ENCODE measurements around the gene EVPL.
"Not testable (repeated sequence)": the region's sequence is repeated elsewhere in the genome, so short reads cannot be mapped to it uniquely, and the experiment has no call there.

The EVPL gene

GRCh38 chr17:76027159-76027839 is at the start of gene EVPL:
Gene EVPL, minus strand, starts transcription at chr17:76027306. Its CDS starts 108 bp downstream, at chr17:76027198.
- DNase-seq = no peak

- DNase-seq = no peak
Observed at GRCh38 chr17:76076146-76076764, 49.1 kb upstream of the EVPL start.

GRCh38 chr17:76075364-76076145 is 48.4 kb upstream of the EVPL start:
- DNase-seq = no peak

- DNase-seq = no peak
Observed at GRCh38 chr17:76074390-76075363, 47.6 kb upstream of the EVPL start, which contains the start of gene GALR2. Gene GALR2, plus strand, starts transcription at chr17:76074781. Its CDS starts 103 bp downstream, at chr17:76074884.

- peak; percentile 88 for DNase-seq
Observed at GRCh38 chr17:76072148-76072858, 45.2 kb upstream of the EVPL start, which contains the start of gene SRP68. Gene SRP68, minus strand, starts transcription at chr17:76072517. Its CDS starts 26 bp downstream, at chr17:76072491.

GRCh38 chr17:76071531-76072147 is 44.5 kb upstream of the EVPL start:
- DNase-seq = no peak

- no peak for DNase-seq
Observed at GRCh38 chr17:76065775-76066174, 38.7 kb upstream of the EVPL start.

GRCh38 chr17:76063875-76064546 is 36.9 kb upstream of the EVPL start:
- DNase-seq = no peak

GRCh38 chr17:76058264-76058663 is 31.2 kb upstream of the EVPL start:
- not testable (repeated sequence) for DNase-seq

GRCh38 chr17:76056882-76057281 is 29.8 kb upstream of the EVPL start:
- DNase-seq = no peak

GRCh38 chr17:76054112-76054476 is 27.0 kb upstream of the EVPL start:
- DNase-seq = no peak

GRCh38 chr17:76053246-76054111 is 26.4 kb upstream of the EVPL start:
- no peak for DNase-seq

GRCh38 chr17:76051561-76051960 is 24.5 kb upstream of the EVPL start:
- no peak for DNase-seq

GRCh38 chr17:76050538-76051467 is 23.7 kb upstream of the EVPL start:
- no peak for DNase-seq

- no peak for DNase-seq
Observed at GRCh38 chr17:76049836-76050537, 22.9 kb upstream of the EVPL start.

- no peak for DNase-seq
Observed at GRCh38 chr17:76049239-76049638, 22.1 kb upstream of the EVPL start.

- DNase-seq = no peak
Observed at GRCh38 chr17:76048711-76049110, 21.6 kb upstream of the EVPL start.
